Choroid plexus epithelial cell (primary cell): ENCODE measurements around the gene GPN1.

Source experiments
- DNase-seq: peaks from one replicate; pipeline ENCODE4 v3.0.0-alpha.2; 2010; ENCODE audit warnings: low read depth
- H3K4me3 ChIP-seq: 2 replicates; pipeline ENCODE4 v1.5.1; 2011; ENCODE audit warnings: low read depth, mild to moderate bottlenecking, control low read depth, low read length, moderate library complexity
- CTCF ChIP-seq: conservative IDR thresholded peaks from 2 replicates; pipeline ENCODE4 v1.5.1; 2011; ENCODE audit warnings: low read depth, mild to moderate bottlenecking, control low read depth, inconsistent platforms, low read length, moderate library complexity

GPN1 gene

DNA sequence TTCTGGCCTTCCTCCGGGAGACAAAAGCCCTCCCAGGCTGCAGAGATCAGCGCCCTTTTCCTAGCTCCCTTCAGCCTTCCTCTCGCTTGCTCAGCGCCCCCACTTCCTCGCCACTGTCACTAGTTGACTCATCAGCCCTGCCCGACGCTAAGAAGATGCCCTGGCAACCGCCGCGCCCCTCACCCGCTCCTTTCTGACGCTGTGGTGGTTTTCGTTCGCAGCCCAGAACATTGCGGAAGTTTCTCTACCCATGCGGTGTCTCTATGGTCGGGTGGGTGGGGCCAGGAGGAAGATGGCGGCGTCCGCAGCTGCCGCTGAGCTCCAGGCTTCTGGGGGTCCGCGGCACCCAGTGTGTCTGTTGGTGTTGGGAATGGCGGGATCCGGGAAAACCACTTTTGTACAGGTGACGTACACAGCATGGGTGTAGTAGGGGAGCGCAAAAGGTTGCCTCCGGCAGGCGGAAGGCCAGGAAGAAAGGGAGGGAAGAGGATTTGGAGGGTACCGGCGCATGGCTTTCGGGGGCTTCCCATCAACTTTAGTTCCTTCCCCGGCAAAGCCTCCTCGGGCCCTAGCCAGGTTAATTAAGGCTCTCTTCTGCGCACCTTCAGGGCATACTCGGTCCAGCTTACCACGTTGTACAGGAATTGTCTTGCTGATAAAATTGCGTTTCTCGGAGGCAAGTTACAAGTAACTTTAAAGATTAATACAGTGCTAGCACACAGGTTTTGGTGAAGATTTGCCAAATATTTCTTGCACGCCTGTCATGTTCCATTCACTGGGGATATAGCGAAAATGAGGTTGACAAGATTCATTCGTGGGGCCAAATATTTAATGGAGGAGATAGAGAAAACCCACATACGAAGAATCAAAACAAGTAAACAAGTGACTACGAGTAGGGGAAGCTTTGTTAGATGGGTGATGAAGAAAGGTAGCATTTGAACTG, at the start of gene GPN1, which contains the start of gene CCDC121:
TSS of gene GPN1 (plus strand) at position 284 of the 943 bp plus-strand sequence. CDS start at position 293, 9 bp downstream.
TSS of gene CCDC121 (minus strand) at position 246 of the 943 bp plus-strand sequence. CDS start 1,213 bp downstream, outside the sequence.
- H3K4me3 ChIP-seq, result peak within 1 kb of the TSS; percentile 83
- no peak for TF ChIP-seq CTCF
- peak; percentile 95 for DNase-seq

- no peak for DNase-seq
- no peak for TF ChIP-seq CTCF
These were observed 47.3 kb upstream of the GPN1 start for GRCh38 chr2:27581417-27582128.

GRCh38 chr2:27582129-27582694, 46.6 kb upstream of the GPN1 start:
- peak overlapping the region; percentile 80 for H3K4me3 ChIP-seq
- no peak for DNase-seq

More at GRCh38 chr2:27581417-27582128, 47.3 kb upstream of the GPN1 start:
- no peak overlapping the region for H3K4me3 ChIP-seq

DNA sequence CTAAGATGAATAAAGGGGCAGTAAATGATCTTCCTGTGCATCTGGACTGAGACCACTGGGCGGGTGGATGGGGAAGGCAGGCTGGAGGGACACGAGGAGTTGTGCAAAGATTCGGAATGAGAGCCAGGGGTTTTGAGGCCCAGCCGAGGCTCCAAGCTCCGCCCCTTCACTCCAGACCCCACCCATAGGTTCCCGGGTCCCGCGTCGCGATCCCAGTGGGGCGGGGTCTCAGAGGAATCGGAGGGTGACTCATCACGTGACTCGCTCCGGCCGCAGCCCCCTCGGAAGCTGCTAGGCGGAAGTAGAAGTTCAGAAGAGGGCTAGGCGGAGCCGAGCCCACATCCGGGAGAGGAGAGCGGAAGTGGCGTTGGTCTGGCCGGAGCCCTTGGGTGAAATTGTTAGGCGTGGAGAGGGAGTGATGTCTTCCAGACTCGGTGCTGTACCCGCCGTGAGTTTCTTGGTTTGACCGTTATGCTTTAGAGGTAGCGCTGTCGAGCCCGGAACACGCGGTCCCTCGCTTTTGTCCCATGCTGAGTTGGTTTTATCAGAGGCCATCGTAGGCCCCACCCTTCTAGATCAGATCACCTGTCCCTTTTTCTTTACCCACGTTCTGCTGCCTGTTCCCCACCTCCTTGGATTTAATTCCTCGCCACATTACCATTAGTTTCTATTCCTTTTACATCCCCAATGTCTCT, 46.0 kb upstream of the GPN1 start, which contains the start of gene ZNF512:
TSS of gene ZNF512 (plus strand) at position 348 of the 695 bp plus-strand sequence. CDS start at position 419, 71 bp downstream.
- peak within 1 kb of the TSS; percentile 80 for H3K4me3 ChIP-seq
- DNase-seq, result peak; percentile 96
- TF ChIP-seq CTCF, result no peak

More at GRCh38 chr2:27582129-27582694, 46.6 kb upstream of the GPN1 start:
- TF ChIP-seq CTCF, result no peak

- TF ChIP-seq CTCF, result no peak
- peak overlapping the region; percentile 80 for H3K4me3 ChIP-seq
- no peak for DNase-seq
These were observed 45.4 kb upstream of the GPN1 start for GRCh38 chr2:27583390-27583915.

DNA sequence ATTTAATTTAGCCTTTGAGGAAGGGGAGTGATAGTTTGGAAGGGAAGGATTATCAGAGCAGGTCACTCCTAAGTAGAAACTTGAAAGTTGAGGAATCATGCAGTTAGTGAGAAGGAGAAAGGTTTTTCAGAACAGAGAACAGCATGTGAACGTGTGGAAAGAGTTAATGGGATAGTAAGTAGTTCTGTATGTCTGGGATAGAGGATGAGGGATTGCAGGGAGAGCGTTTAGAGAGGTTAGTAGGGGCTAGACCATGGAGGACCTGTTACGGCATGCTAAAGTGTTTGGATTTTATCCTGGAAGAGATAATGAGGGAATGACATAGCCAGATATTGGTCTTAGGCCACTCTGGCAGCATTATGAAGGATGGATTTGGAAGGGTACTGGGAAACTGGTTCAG, 44.3 kb upstream of the GPN1 start:
- no peak for TF ChIP-seq CTCF
- DNase-seq, result no peak
- no peak overlapping the region for H3K4me3 ChIP-seq
